Stimulated activated naive CD4-positive, alpha-beta T cell (primary cell): ENCODE results near the gene IGFALS.

Experiments
- DNase-seq, 6 experiments: peaks; one replicate each; lab custom pipeline; 2025; lab: John Stamatoyannopoulos, UW

Gene IGFALS

GRCh38 chr16:1793578-1794220, at the start of gene IGFALS:
Gene IGFALS (minus strand): TSS chr16:1793705. CDS start chr16:1793652, 53 bp downstream.
- DNase-seq = no peak

- no peak for DNase-seq
These were observed 46.0 kb upstream of the IGFALS start for GRCh38 chr16:1839554-1839953.

GRCh38 chr16:1834096-1834495, 40.6 kb upstream of the IGFALS start:
- no peak for DNase-seq

- no peak for DNase-seq
These were observed 39.4 kb upstream of the IGFALS start for GRCh38 chr16:1832838-1833454.

GRCh38 chr16:1831186-1832075, 37.9 kb upstream of the IGFALS start:
- DNase-seq = no peak

GRCh38 chr16:1830213-1830612, 36.7 kb upstream of the IGFALS start:
- no peak for DNase-seq

GRCh38 chr16:1828645-1829410, 35.3 kb upstream of the IGFALS start:
- no peak for DNase-seq

- peak; percentile 82 to 92 (median 90) for DNase-seq
These were observed 33.4 kb upstream of the IGFALS start, which contains the start of the genes FAHD1 and HAGH for GRCh38 chr16:1826691-1827573. Gene FAHD1 (plus strand): TSS chr16:1827206. CDS start chr16:1827239, 33 bp downstream. Gene HAGH (minus strand): TSS chr16:1826825. CDS start chr16:1826787, 38 bp downstream.

- peak; percentile 68 to 91 (median 81) for DNase-seq
These were observed 32.6 kb upstream of the IGFALS start for GRCh38 chr16:1825864-1826690.

- DNase-seq = no peak
These were observed 31.9 kb upstream of the IGFALS start for GRCh38 chr16:1825381-1825863.

GRCh38 chr16:1823821-1824220, 30.3 kb upstream of the IGFALS start:
- DNase-seq = no peak

GRCh38 chr16:1822801-1823200, 29.3 kb upstream of the IGFALS start:
- DNase-seq = no peak

GRCh38 chr16:1821861-1822611, 28.5 kb upstream of the IGFALS start:
- no peak for DNase-seq

GRCh38 chr16:1820946-1821290, 27.4 kb upstream of the IGFALS start:
- no peak for DNase-seq

GRCh38 chr16:1820096-1820945, 26.8 kb upstream of the IGFALS start:
- no peak for DNase-seq

- no peak for DNase-seq
These were observed 26.1 kb upstream of the IGFALS start for GRCh38 chr16:1819611-1820010.

- no peak for DNase-seq
These were observed 25.5 kb upstream of the IGFALS start for GRCh38 chr16:1818873-1819525.
